GM12865 (cell line): ENCODE results near the gene MAP3K1.

Experiments
- DNase-seq: peaks from one replicate; pipeline ENCODE4 v3.0.0; 2010; ENCODE audit warnings: low read depth
- H3K4me3 ChIP-seq: 2 replicates; pipeline ENCODE4 v1.5.1; 2011; ENCODE audit warnings: mild to moderate bottlenecking, low read depth, low read length, control low read depth
- TF ChIP-seq, protein P1 (sequence below): IDR thresholded peaks from 2 replicates; pipeline ENCODE4 v1.5.1; 2011; ENCODE audit warnings: low read length, control low read depth, low read depth, inconsistent platforms; ENCODE audit not compliant: insufficient read depth; ENCODE audit errors: missing control alignments

Gene MAP3K1

DNA sequence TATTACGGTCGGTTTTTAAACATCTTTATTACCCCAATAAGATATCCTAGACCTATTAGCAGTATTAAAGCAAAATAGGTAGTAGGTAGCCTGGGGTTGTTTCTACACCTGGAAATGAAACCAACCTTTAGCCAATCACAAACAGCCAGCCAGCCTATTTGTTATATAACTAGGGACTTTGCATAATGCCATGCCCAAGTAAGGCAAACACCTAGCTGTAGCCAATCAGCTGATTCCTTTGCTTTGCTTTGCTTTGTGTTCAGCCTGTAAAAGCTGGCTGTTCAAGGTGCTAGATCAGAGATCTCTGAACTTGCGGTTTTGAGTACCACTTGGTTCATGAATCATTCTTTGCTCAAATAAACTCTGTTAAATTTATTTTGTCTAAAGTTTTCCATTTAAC is 47.6 kb downstream of the MAP3K1 start:
- H3K4me3 ChIP-seq, result no peak overlapping the region
- no peak for DNase-seq
- TF ChIP-seq, protein P1, sequence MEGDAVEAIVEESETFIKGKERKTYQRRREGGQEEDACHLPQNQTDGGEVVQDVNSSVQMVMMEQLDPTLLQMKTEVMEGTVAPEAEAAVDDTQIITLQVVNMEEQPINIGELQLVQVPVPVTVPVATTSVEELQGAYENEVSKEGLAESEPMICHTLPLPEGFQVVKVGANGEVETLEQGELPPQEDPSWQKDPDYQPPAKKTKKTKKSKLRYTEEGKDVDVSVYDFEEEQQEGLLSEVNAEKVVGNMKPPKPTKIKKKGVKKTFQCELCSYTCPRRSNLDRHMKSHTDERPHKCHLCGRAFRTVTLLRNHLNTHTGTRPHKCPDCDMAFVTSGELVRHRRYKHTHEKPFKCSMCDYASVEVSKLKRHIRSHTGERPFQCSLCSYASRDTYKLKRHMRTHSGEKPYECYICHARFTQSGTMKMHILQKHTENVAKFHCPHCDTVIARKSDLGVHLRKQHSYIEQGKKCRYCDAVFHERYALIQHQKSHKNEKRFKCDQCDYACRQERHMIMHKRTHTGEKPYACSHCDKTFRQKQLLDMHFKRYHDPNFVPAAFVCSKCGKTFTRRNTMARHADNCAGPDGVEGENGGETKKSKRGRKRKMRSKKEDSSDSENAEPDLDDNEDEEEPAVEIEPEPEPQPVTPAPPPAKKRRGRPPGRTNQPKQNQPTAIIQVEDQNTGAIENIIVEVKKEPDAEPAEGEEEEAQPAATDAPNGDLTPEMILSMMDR, result no peak

DNA sequence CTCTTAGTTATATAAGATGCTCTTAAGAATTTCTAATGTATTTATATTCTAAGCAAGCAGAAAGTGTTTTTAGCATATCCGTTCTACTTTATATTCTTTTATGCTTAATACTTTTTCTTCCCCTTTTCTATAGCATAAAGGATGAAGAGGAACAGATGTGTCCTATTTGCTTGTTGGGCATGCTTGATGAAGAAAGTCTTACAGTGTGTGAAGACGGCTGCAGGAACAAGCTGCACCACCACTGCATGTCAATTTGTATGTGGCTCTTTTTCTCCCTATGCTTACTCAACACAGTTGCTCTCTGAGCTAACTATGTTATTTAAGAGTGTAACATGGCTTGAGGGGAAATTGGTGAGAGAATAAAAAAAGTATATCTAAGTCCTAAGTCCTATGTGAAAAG is 56.4 kb downstream of the MAP3K1 start:
- no peak overlapping the region for H3K4me3 ChIP-seq
- TF ChIP-seq, protein P1, result no peak
- no peak for DNase-seq

DNA sequence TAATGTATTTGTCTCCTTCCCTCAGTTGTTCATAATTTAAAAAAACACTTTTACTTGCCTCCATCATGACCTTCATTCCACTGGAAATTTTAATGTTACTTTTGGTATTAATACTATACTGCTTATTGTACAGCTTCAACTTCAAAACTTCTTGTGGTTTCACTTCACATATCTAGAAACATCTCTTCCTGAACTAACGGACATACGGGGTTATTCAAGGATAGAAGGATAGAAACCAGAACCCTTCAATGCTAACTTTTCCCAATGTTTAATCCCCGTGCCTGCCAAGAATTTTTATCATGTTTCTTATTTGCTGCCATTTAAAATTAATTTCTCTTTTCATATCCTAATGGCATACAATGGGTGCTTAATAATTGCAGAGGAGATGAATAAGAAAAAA is 57.7 kb downstream of the MAP3K1 start:
- TF ChIP-seq, protein P1, result no peak
- H3K4me3 ChIP-seq, result no peak overlapping the region
- no peak for DNase-seq

DNA sequence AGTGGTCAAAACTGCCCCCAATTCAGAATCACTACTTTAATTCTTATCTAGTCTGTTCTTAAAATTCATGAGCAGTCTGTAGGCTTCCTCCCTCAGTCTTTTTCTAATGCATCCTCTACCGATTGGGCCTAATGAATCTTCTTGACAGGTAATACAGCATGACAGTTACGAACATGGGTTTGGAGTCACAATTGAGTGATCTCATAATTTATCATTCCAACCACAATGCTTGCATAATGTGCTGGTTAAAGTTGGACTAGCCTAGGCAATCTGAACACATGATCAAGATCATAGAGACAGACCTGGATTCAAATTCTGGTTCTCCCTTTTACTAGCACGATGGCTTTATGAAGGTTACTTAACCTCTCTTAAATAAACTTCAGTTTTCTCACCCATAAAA is 61.0 kb downstream of the MAP3K1 start:
- TF ChIP-seq, protein P1, result no peak
- no peak for DNase-seq
- no peak overlapping the region for H3K4me3 ChIP-seq

DNA sequence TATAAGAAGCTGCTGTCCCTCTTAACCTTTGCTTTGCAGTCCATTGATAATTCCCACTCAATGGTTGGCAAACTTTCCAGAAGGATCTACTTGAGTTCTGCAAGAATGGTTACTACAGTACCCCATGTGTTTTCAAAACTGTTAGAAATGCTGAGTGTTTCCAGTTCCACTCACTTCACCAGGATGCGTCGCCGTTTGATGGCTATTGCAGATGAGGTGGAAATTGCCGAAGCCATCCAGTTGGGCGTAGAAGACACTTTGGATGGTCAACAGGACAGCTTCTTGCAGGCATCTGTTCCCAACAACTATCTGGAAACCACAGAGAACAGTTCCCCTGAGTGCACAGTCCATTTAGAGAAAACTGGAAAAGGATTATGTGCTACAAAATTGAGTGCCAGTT is 66.2 kb downstream of the MAP3K1 start:
- H3K4me3 ChIP-seq, result no peak overlapping the region
- TF ChIP-seq, protein P1, result no peak
- no peak for DNase-seq

DNA sequence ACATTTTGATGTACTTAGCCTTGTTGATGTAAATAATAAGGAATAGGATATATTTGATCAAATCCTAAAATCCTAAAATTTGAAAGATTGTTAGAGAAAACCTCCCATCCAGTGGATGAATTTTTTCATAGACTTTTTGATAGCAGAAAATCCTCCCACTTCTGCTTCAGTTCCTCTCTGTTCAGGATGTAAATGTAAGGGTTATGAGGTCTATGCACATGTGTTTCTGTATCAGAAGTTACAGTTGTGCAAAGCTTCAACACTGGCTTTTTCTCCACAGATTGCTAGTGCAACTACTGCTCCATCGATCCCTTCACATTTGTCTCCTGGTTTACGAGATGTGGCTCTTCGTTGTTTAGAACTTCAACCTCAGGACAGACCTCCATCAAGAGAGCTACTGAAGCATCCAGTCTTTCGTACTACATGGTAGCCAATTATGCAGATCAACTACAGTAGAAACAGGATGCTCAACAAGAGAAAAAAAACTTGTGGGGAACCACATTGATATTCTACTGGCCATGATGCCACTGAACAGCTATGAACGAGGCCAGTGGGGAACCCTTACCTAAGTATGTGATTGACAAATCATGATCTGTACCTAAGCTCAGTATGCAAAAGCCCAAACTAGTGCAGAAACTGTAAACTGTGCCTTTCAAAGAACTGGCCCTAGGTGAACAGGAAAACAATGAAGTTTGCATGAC is 78.1 kb downstream of the MAP3K1 start:
- DNase-seq, result no peak
- no peak overlapping the region for H3K4me3 ChIP-seq
- TF ChIP-seq, protein P1, result no peak

DNA sequence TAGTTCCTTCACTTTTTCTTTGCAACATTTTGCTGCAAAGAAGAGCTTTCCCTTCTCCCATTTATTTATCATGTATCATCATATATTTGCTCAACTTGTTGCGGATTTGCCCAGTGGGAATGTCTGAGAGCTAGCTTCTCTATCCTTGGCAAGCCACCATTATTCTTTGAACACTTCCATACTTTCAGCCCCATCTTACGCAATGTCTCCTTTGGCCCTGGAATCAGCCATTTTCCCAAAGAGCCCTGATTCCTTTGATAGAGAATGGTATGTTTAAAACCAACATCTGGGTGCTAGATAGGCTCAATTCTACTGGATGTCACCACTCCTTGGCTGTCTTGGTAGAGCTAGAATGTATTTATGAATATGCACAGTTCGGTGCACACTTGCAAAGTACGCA is 81.4 kb downstream of the MAP3K1 start:
- TF ChIP-seq, protein P1, result no peak
- DNase-seq, result no peak

More for the DNA sequence above, 81.4 kb downstream of the MAP3K1 start:
- H3K4me3 ChIP-seq, result no peak overlapping the region
